ENCODE results near the gene PBOV1.

Gene PBOV1

DNA sequence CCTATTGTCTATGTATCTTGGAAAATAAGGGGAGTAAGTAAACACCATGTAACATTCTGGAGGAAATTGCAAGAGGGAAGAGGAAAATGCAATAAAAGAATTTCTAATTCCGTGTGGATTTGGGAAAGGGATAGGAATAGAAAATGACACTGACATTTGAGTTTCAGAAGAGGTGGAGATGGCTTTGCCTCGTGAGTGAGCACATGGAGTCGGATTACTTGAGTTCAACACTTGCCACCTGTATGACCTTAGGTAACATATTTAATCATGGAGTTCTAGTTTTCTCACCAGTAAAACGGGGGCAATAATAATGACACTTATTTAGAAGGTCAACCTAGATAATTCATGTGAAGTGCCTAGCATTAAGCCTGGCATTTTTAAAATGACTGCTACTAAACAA lies 10.8 kb upstream of the PBOV1 start:
- Histone ChIP-seq H3K27ac (ENCODE audit: low read depth, low read length) (no peak overlapping the region), H4K20me1 (ENCODE audit: low read depth, low read length) (no peaks in the 10 kb centered on the region), H3F3A (ENCODE audit: insufficient read depth) (no peaks in the 10 kb centered on the region), H3K9me3 (ENCODE audit: insufficient read depth, low read length) (no peaks in the 10 kb centered on the region), H3K9ac (ENCODE audit: low read length) (no peak overlapping the region), H3K36me3 (ENCODE audit: low read length) (no peaks in the 10 kb centered on the region), H3K27me3 (ENCODE audit: low read length) (no peaks in the 10 kb centered on the region), H2AFZ (ENCODE audit: low read depth, low read length, severe bottlenecking) (no peak overlapping the region), H3K9me2 (replicated peaks; ENCODE audit: insufficient read depth, low read length) (no peaks in the 10 kb centered on the region), H3K4me2 (ENCODE audit: low read depth, low read length, poor library complexity, severe bottlenecking) (no peak overlapping the region), H3K4me3 (ENCODE audit: insufficient read depth, low read length, poor library complexity, severe bottlenecking) (no peak overlapping the region), H3K79me2 (ENCODE audit: insufficient read depth, low read length) (no peaks in the 10 kb centered on the region)
- TF ChIP-seq EZH2phosphoT487 (conservative IDR thresholded peaks at IDR 0.05; ENCODE audit: low read length), result no peak
- no peak for TF ChIP-seq CTCF (IDR thresholded peaks at IDR 0.05; ENCODE audit: insufficient read depth, low read length, poor library complexity, severe bottlenecking)

GRCh38 chr6:138227316-138227781 lies 9.1 kb upstream of the PBOV1 start:
- Histone ChIP-seq H4K20me1 (ENCODE audit: low read depth, low read length) (no peaks in the 10 kb centered on the region), H3K4me2 (ENCODE audit: low read depth, low read length, poor library complexity, severe bottlenecking) (no peak overlapping the region), H3K9me3 (ENCODE audit: insufficient read depth, low read length) (no peaks in the 10 kb centered on the region), H3K79me2 (ENCODE audit: insufficient read depth, low read length) (no peaks in the 10 kb centered on the region), H3K27ac (ENCODE audit: low read depth, low read length) (no peak overlapping the region), H3K4me3 (ENCODE audit: insufficient read depth, low read length, poor library complexity, severe bottlenecking) (no peak overlapping the region), H3K36me3 (ENCODE audit: low read length) (no peaks in the 10 kb centered on the region), H3K27me3 (ENCODE audit: low read length) (no peaks in the 10 kb centered on the region), H3F3A (ENCODE audit: insufficient read depth) (no peaks in the 10 kb centered on the region), H2AFZ (ENCODE audit: low read depth, low read length, severe bottlenecking) (no peak overlapping the region), H3K9ac (ENCODE audit: low read length) (no peak overlapping the region), H3K9me2 (replicated peaks; ENCODE audit: insufficient read depth, low read length) (no peaks in the 10 kb centered on the region)
- no peak for TF ChIP-seq EZH2phosphoT487 (conservative IDR thresholded peaks at IDR 0.05; ENCODE audit: low read length)

- Histone ChIP-seq H2AFZ (ENCODE audit: low read depth, low read length, severe bottlenecking) (no peak overlapping the region), H3K27me3 (ENCODE audit: low read length) (no peaks in the 10 kb centered on the region), H3K9me2 (replicated peaks; ENCODE audit: insufficient read depth, low read length) (no peaks in the 10 kb centered on the region), H3K9me3 (ENCODE audit: insufficient read depth, low read length) (no peaks in the 10 kb centered on the region), H3K9ac (ENCODE audit: low read length) (no peak overlapping the region), H3F3A (ENCODE audit: insufficient read depth) (no peaks in the 10 kb centered on the region), H3K4me2 (ENCODE audit: low read depth, low read length, poor library complexity, severe bottlenecking) (no peak overlapping the region), H3K27ac (ENCODE audit: low read depth, low read length) (no peak overlapping the region), H3K4me3 (ENCODE audit: insufficient read depth, low read length, poor library complexity, severe bottlenecking) (no peak overlapping the region), H3K79me2 (ENCODE audit: insufficient read depth, low read length) (no peaks in the 10 kb centered on the region), H3K36me3 (ENCODE audit: low read length) (no peaks in the 10 kb centered on the region), H4K20me1 (ENCODE audit: low read depth, low read length) (no peaks in the 10 kb centered on the region)
- TF ChIP-seq EZH2phosphoT487 (conservative IDR thresholded peaks at IDR 0.05; ENCODE audit: low read length), result no peak
- no peak for TF ChIP-seq CTCF (IDR thresholded peaks at IDR 0.05; ENCODE audit: insufficient read depth, low read length, poor library complexity, severe bottlenecking)
Measured at GRCh38 chr6:138226700-138227315, 8.5 kb upstream of the PBOV1 start.

- Histone ChIP-seq H3K4me2 (ENCODE audit: low read depth, low read length, poor library complexity, severe bottlenecking) (no peak overlapping the region), H3K27ac (ENCODE audit: low read depth, low read length) (no peak overlapping the region), H4K20me1 (ENCODE audit: low read depth, low read length) (no peaks in the 10 kb centered on the region), H3K36me3 (ENCODE audit: low read length) (no peaks in the 10 kb centered on the region), H3F3A (ENCODE audit: insufficient read depth) (no peaks in the 10 kb centered on the region), H3K4me3 (ENCODE audit: insufficient read depth, low read length, poor library complexity, severe bottlenecking) (no peak overlapping the region), H3K79me2 (ENCODE audit: insufficient read depth, low read length) (no peaks in the 10 kb centered on the region), H2AFZ (ENCODE audit: low read depth, low read length, severe bottlenecking) (no peak overlapping the region), H3K9me2 (replicated peaks; ENCODE audit: insufficient read depth, low read length) (no peaks in the 10 kb centered on the region), H3K27me3 (ENCODE audit: low read length) (no peaks in the 10 kb centered on the region), H3K9ac (ENCODE audit: low read length) (no peak overlapping the region), H3K9me3 (ENCODE audit: insufficient read depth, low read length) (no peaks in the 10 kb centered on the region)
- TF ChIP-seq CTCF (IDR thresholded peaks at IDR 0.05; ENCODE audit: insufficient read depth, low read length, poor library complexity, severe bottlenecking) (no peak), EZH2phosphoT487 (conservative IDR thresholded peaks at IDR 0.05; ENCODE audit: low read length) (no peak)
Measured at GRCh38 chr6:138225953-138226352, 7.7 kb upstream of the PBOV1 start.
